Measurements from ENCODE around the gene FYB1. TPM values are rescaled to one million over a fixed set of nuclear protein-coding genes. Genes with fewer than 3 reads are reported as not detected.

FYB1 gene, protein sequence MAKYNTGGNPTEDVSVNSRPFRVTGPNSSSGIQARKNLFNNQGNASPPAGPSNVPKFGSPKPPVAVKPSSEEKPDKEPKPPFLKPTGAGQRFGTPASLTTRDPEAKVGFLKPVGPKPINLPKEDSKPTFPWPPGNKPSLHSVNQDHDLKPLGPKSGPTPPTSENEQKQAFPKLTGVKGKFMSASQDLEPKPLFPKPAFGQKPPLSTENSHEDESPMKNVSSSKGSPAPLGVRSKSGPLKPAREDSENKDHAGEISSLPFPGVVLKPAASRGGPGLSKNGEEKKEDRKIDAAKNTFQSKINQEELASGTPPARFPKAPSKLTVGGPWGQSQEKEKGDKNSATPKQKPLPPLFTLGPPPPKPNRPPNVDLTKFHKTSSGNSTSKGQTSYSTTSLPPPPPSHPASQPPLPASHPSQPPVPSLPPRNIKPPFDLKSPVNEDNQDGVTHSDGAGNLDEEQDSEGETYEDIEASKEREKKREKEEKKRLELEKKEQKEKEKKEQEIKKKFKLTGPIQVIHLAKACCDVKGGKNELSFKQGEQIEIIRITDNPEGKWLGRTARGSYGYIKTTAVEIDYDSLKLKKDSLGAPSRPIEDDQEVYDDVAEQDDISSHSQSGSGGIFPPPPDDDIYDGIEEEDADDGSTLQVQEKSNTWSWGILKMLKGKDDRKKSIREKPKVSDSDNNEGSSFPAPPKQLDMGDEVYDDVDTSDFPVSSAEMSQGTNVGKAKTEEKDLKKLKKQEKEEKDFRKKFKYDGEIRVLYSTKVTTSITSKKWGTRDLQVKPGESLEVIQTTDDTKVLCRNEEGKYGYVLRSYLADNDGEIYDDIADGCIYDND
- 0.46 TPM for total RNA-seq (2021; ENCODE audit: unreplicated experiment)
- not detected for polyA plus RNA-seq (2012; ENCODE audit: insufficient read length)
- percentile 10 among the genes with signal in this experiment for Bru-seq, nascent RNA
- percentile 8 among the genes with signal in this experiment for BruChase-seq, experiment 1, labeled RNA remaining after a 2-hour chase
- percentile 7 among the genes with signal in this experiment for BruChase-seq, experiment 2, labeled RNA remaining after a 6-hour chase
- long read RNA-seq, result 0 reads

DNA sequence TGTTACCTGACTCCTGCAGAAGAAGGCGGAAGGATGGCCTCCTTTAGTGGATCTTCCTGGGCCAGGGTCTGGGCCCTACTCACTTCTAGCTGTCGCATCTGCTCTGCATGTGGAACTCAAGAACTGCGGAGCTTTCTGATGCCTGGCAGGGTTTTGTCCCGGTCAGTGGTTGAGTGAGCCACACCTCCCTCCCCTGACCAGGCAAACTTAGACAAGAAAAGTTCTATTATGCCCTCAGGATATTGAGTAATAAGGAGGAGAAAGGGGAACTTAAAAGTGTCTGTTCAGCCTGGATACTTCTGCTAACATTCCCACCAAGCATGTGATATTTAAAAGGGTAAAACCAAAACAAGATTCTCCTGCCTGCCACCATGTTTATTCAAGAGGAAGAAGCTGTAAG lies at the start of gene FYB1:
TSS of gene FYB1 (minus strand) at position 127 of the 400 bp plus-strand sequence. CDS start 16,603 bp downstream, outside the sequence.
- DNase-seq (ENCODE audit: low read depth, low spot score), result no peak
- no peak for TF ChIP-seq SIN3A (IDR thresholded peaks at IDR 0.05; ENCODE audit: borderline replicate concordance, insufficient read depth, low read depth, low read length)
- no peak for TF ChIP-seq TCF7L2 (IDR thresholded peaks at IDR 0.05; ENCODE audit: low read depth, low read length)
- no peak for TF ChIP-seq CTCF (IDR thresholded peaks at IDR 0.05)
- no peak for TF ChIP-seq REST (IDR thresholded peaks at IDR 0.05; ENCODE audit: insufficient read depth in 1 of 2, low read depth in 2 of 2, low read length in 1 of 2)
- no peak for TF ChIP-seq POLR2AphosphoS5 (IDR thresholded peaks at IDR 0.05; ENCODE audit: low read depth, low read length)
- H3K4me3 ChIP-seq (ENCODE audit: low read depth in 2 of 2, low read length in 2 of 2), result no peak within 1 kb of the TSS
- H3K27me3 ChIP-seq (ENCODE audit: control insufficient read depth, insufficient read depth, low read length), result no peaks in the 10 kb centered on the region
- no TSS peak for BruUV-seq (replicated peaks)
- POLR2A ChIA-PET, result interaction anchor here (0.6 kb wide), 1 partner anchor 1817 kb away, joined by 11 read pairs; no protein-coding TSS in a partner anchor
- in situ Hi-C loops (cut with HindIII; ENCODE audit: low pct_unique_long_range_greater_than_20kb, low sequenced_read_pairs), result no loop called here
- no peak within 1 kb of the TSS for H3K27ac ChIP-seq (ENCODE audit: low read length)
- no peaks in the 10 kb centered on the region for H3K4me1 ChIP-seq (ENCODE audit: control insufficient read depth, insufficient read depth, low read length)
- intact Hi-C loops (cut with micrococcal nuclease; ENCODE audit: unreplicated experiment), result loop anchor here (5.0 kb wide), 1 partner anchor 328 kb away; no protein-coding TSS in a partner anchor
- no peaks in the 10 kb centered on the region for H3K36me3 ChIP-seq (ENCODE audit: control insufficient read depth, insufficient read depth, low read length)
- CTCF ChIA-PET, result no interaction called here
- ATAC-seq, result no peak
- H3K9me3 ChIP-seq (ENCODE audit: control insufficient read depth, insufficient read depth, low read depth, low read length), result no peaks in the 10 kb centered on the region

DNA sequence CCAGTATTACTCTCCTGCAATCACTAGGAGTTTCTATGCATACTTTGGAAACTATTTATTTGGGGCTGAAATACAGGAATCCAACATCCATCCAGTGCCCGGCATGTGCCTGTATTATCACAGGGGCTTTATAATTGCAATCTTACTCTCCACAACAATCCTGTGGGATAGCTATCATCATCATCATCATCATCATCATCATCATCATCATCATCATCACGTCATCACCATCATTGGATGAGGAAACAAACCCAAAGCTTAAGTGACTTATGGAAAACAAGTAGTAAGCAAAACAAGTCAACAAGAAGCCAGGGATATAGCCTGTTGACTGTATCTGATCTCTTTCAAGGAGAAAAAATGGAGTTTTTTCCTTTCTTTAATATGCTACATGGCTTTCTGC lies 47.8 kb upstream of the FYB1 start:
- intact Hi-C loops (cut with micrococcal nuclease; ENCODE audit: unreplicated experiment) (no loop called here), in situ Hi-C loops (cut with HindIII; ENCODE audit: low pct_unique_long_range_greater_than_20kb, low sequenced_read_pairs) (no loop called here)
- no peak for DNase-seq (ENCODE audit: low read depth, low spot score)
- TF ChIP-seq SIN3A (IDR thresholded peaks at IDR 0.05; ENCODE audit: borderline replicate concordance, insufficient read depth, low read depth, low read length) (no peak), TCF7L2 (IDR thresholded peaks at IDR 0.05; ENCODE audit: low read depth, low read length) (no peak), REST (IDR thresholded peaks at IDR 0.05; ENCODE audit: insufficient read depth in 1 of 2, low read depth in 2 of 2, low read length in 1 of 2) (no peak), POLR2AphosphoS5 (IDR thresholded peaks at IDR 0.05; ENCODE audit: low read depth, low read length) (no peak), CTCF (IDR thresholded peaks at IDR 0.05) (no peak)
- CTCF ChIA-PET, result interaction anchor here (0.6 kb wide), 1 partner anchor 800 kb away, joined by 3 read pairs; no protein-coding TSS in a partner anchor
- no peaks in the 10 kb centered on the region for H3K4me1 ChIP-seq (ENCODE audit: control insufficient read depth, insufficient read depth, low read length)
- H3K4me3 ChIP-seq (ENCODE audit: low read depth in 2 of 2, low read length in 2 of 2), result no peak overlapping the region
- H3K27ac ChIP-seq (ENCODE audit: low read length), result no peak overlapping the region
- no TSS peak for BruUV-seq (replicated peaks)
- no peaks in the 10 kb centered on the region for H3K9me3 ChIP-seq (ENCODE audit: control insufficient read depth, insufficient read depth, low read depth, low read length)
- no peaks in the 10 kb centered on the region for H3K36me3 ChIP-seq (ENCODE audit: control insufficient read depth, insufficient read depth, low read length)
- POLR2A ChIA-PET, result no interaction called here
- H3K27me3 ChIP-seq (ENCODE audit: control insufficient read depth, insufficient read depth, low read length), result no peaks in the 10 kb centered on the region
- no peak for ATAC-seq

All from Panc1 (cell line).